Endothelial cell of umbilical vein (primary cell): ENCODE measurements around the gene CHST8.

Experiments used
- EZH2 ChIP-seq: IDR thresholded peaks from 2 replicates; pipeline ENCODE4 v1.6.1; 2012; ENCODE audit warnings: borderline replicate concordance, low read depth, mild to moderate bottlenecking, moderate library complexity, low read length, inconsistent platforms; ENCODE audit not compliant: severe bottlenecking
- POLR2A ChIP-seq: IDR thresholded peaks from 2 replicates; pipeline ENCODE4 v1.6.1; 2012; ENCODE audit warnings: low read depth, mild to moderate bottlenecking, control low read depth, low read length
- TF ChIP-seq, protein P1 (sequence below), 2 donors: IDR thresholded peaks; 1 replicate in 1 of 2; 2 replicates in 1 of 2; pipeline ENCODE4 v1.5.1; 2011; ENCODE audit warnings: low read length in 2 of 2, mild to moderate bottlenecking in 2 of 2, moderate library complexity in 2 of 2, control low read depth in 1 of 2, inconsistent platforms in 1 of 2, low read depth in 1 of 2; ENCODE audit not compliant: insufficient read depth in 1 of 2; ENCODE audit errors: extremely low read depth in 1 of 2

GRCh38 chr19:33684538-33685232 lies 62.9 kb downstream of the CHST8 start:
- TF ChIP-seq, protein P1, sequence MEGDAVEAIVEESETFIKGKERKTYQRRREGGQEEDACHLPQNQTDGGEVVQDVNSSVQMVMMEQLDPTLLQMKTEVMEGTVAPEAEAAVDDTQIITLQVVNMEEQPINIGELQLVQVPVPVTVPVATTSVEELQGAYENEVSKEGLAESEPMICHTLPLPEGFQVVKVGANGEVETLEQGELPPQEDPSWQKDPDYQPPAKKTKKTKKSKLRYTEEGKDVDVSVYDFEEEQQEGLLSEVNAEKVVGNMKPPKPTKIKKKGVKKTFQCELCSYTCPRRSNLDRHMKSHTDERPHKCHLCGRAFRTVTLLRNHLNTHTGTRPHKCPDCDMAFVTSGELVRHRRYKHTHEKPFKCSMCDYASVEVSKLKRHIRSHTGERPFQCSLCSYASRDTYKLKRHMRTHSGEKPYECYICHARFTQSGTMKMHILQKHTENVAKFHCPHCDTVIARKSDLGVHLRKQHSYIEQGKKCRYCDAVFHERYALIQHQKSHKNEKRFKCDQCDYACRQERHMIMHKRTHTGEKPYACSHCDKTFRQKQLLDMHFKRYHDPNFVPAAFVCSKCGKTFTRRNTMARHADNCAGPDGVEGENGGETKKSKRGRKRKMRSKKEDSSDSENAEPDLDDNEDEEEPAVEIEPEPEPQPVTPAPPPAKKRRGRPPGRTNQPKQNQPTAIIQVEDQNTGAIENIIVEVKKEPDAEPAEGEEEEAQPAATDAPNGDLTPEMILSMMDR (IDR thresholded peaks at IDR 0.05; ENCODE audit: extremely low read depth in 1 of 2, insufficient read depth in 1 of 2, low read depth in 1 of 2, low read length in 2 of 2) = no peak
- TF ChIP-seq POLR2A = no peak
- peak; percentile 34 for TF ChIP-seq EZH2
